Mesenchymal stem cell (in vitro differentiated cells and primary cell): ENCODE data around the gene UBR3.
A peak's percentile ranks its signal among the peaks of the same experiment; 100 is the strongest.

Experiments
- DNase-seq: peaks from one replicate; pipeline ENCODE4 v3.0.0-alpha.2; 2013
- H2AFZ ChIP-seq: one replicate; pipeline ENCODE4 v1.6.1; 2013; ENCODE audit warnings: low read depth, mild to moderate bottlenecking, control low read depth, inconsistent platforms, low read length, moderate library complexity
- H2AK5ac ChIP-seq: 2 replicates; pipeline ENCODE4 v1.6.1; 2013; ENCODE audit warnings: low read length, moderate library complexity, mild to moderate bottlenecking, inconsistent platforms; ENCODE audit not compliant: severe bottlenecking
- H2BK120ac ChIP-seq: one replicate; pipeline ENCODE4 v1.6.1; 2013; ENCODE audit warnings: low read depth, mild to moderate bottlenecking, inconsistent platforms, low read length, moderate library complexity
- H2BK12ac ChIP-seq, 2 experiments: one replicate each; pipeline ENCODE4 v1.6.1; 2013; ENCODE audit warnings: inconsistent platforms in 2 of 2, low read length in 2 of 2, mild to moderate bottlenecking in 2 of 2, moderate library complexity in 2 of 2, control low read depth in 1 of 2
- H2BK15ac ChIP-seq: one replicate; pipeline ENCODE4 v1.6.1; 2013; ENCODE audit warnings: mild to moderate bottlenecking, low read depth, inconsistent platforms; ENCODE audit not compliant: poor library complexity, severe bottlenecking
- H2BK5ac ChIP-seq: 2 replicates; pipeline ENCODE4 v1.6.1; 2013; ENCODE audit warnings: low read depth, mild to moderate bottlenecking, low read length, control low read depth, inconsistent platforms; ENCODE audit not compliant: poor library complexity, severe bottlenecking
- H3K14ac ChIP-seq, 2 experiments: one replicate each; pipeline ENCODE4 v1.6.1; 2013; ENCODE audit warnings: inconsistent platforms in 2 of 2, low read length in 2 of 2, control low read depth in 1 of 2, mild to moderate bottlenecking in 1 of 2, moderate library complexity in 1 of 2
- H3K18ac ChIP-seq, 2 experiments: one replicate each; pipeline ENCODE4 v1.6.1; 2013; ENCODE audit warnings: inconsistent platforms in 2 of 2, low read length in 2 of 2, control low read depth in 1 of 2, low read depth in 1 of 2, mild to moderate bottlenecking in 1 of 2
- H3K23ac ChIP-seq, 2 experiments: one replicate each; pipeline ENCODE4 v1.6.1; 2013; ENCODE audit warnings: inconsistent platforms in 2 of 2, low read length in 2 of 2, mild to moderate bottlenecking in 2 of 2, moderate library complexity in 2 of 2, control low read depth in 1 of 2
- H3K27ac ChIP-seq: 2 replicates; pipeline ENCODE4 v1.5.1; 2013; ENCODE audit warnings: mild to moderate bottlenecking, moderate library complexity, low read length, control low read depth, inconsistent platforms; ENCODE audit not compliant: poor library complexity, severe bottlenecking
- H3K27me3 ChIP-seq, 2 experiments: 2 replicates each; pipeline versions ENCODE4 v1.6.1 to v1.7.0; 2013; ENCODE audit warnings: low read length in 2 of 2, mild to moderate bottlenecking in 2 of 2, moderate library complexity in 2 of 2, control low read depth in 1 of 2, inconsistent platforms in 1 of 2; ENCODE audit not compliant: control insufficient read depth in 1 of 2, insufficient read depth in 1 of 2
- H3K36me3 ChIP-seq, 2 experiments: 2 replicates each; pipeline versions ENCODE4 v1.6.1 to v1.7.0; 2013; ENCODE audit warnings: low read length in 2 of 2, control low read depth in 1 of 2, inconsistent platforms in 1 of 2, low read depth in 1 of 2, mild to moderate bottlenecking in 1 of 2; ENCODE audit not compliant: insufficient read depth in 2 of 2, control insufficient read depth in 1 of 2
- H3K4ac ChIP-seq, 2 experiments: one replicate each; pipeline ENCODE4 v1.6.1; 2013; ENCODE audit warnings: inconsistent platforms in 2 of 2, low read length in 2 of 2, mild to moderate bottlenecking in 2 of 2, moderate library complexity in 2 of 2, control low read depth in 1 of 2, low read depth in 1 of 2
- H3K4me1 ChIP-seq: 2 replicates; pipeline ENCODE4 v1.6.1; 2013; ENCODE audit warnings: low read depth, low read length, control low read depth; ENCODE audit not compliant: control insufficient read depth, insufficient read depth
- H3K4me2 ChIP-seq: 2 replicates; pipeline ENCODE4 v1.6.1; 2013; ENCODE audit warnings: low read length, mild to moderate bottlenecking, inconsistent platforms; ENCODE audit not compliant: poor library complexity, severe bottlenecking
- H3K4me3 ChIP-seq, 2 experiments: 2 replicates each; pipeline versions ENCODE4 v1.5.1 to v1.7.0; 2013; ENCODE audit warnings: low read length in 2 of 2, mild to moderate bottlenecking in 2 of 2, control low read depth in 1 of 2, low read depth in 1 of 2; ENCODE audit not compliant: insufficient read depth in 1 of 2
- H3K79me1 ChIP-seq: replicated peaks from 2 replicates; pipeline ENCODE4 v1.6.1; 2013; ENCODE audit warnings: mild to moderate bottlenecking, control low read depth, low read length, inconsistent platforms; ENCODE audit not compliant: poor library complexity, severe bottlenecking
- H3K9ac ChIP-seq: 2 replicates; pipeline ENCODE4 v1.7.0; 2013; ENCODE audit warnings: mild to moderate bottlenecking, low read length, moderate library complexity
- H3K9me3 ChIP-seq: 2 replicates; pipeline ENCODE4 v1.7.0; 2013; ENCODE audit warnings: mild to moderate bottlenecking, low read length; ENCODE audit not compliant: control insufficient read depth
- H4K8ac ChIP-seq: one replicate; pipeline ENCODE4 v1.6.1; 2013; ENCODE audit warnings: inconsistent platforms, mild to moderate bottlenecking, low read length, moderate library complexity
- H4K91ac ChIP-seq: one replicate; pipeline ENCODE4 v1.6.1; 2013; ENCODE audit warnings: mild to moderate bottlenecking, low read length, inconsistent platforms
- WGBS: methylation state at CpG from one replicate; pipeline ENCODE4 v1.1.7; 2013; ENCODE audit warnings: mixed read lengths; 5-methylcytosine and 5-hydroxymethylcytosine counted together

Gene UBR3

DNA sequence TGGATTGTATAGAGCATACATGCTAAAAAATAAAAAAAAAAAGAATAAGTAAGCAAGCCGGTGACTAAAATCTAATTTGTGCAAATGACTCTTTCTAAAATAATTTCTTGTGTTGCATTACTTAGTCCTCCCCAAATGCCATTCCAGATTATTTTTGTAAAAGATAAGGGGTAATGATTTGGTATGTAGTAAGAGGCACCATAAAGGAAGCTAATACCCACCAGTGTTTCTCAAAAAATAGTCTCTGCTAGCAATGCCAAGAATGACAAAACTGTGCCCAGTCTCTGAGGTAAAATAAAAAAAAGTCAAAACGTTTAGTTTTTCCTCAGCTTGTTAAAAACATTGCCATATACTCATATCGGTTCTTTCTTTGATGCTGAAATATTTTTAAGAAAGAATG, 5.2 kb upstream of the UBR3 start:
- H3K4me2 ChIP-seq = no peak overlapping the region
- peaks cover 8% of the 10 kb centered on the region for H3K4me1 ChIP-seq
- H2AFZ ChIP-seq = no peak overlapping the region
- H2BK120ac ChIP-seq = no peak overlapping the region
- H3K14ac ChIP-seq = no peak overlapping the region
- H3K23ac ChIP-seq = no peak overlapping the region
- no peak overlapping the region for H3K4ac ChIP-seq
- no peak overlapping the region for H4K91ac ChIP-seq
- no peak overlapping the region for H4K8ac ChIP-seq
- H3K4me3 ChIP-seq = no peak overlapping the region
- H3K18ac ChIP-seq = no peak overlapping the region
- H2AK5ac ChIP-seq = no peak overlapping the region
- H3K9ac ChIP-seq = peak overlapping the region; percentile 10
- H3K79me1 ChIP-seq = peaks cover 14% of the 10 kb centered on the region
- no peak for DNase-seq
- H2BK12ac ChIP-seq = no peak overlapping the region
- H2BK5ac ChIP-seq = no peak overlapping the region
- H3K27ac ChIP-seq = no peak overlapping the region
- no CpG with 5 or more reads among the region's 3 CpGs for WGBS
- H3K36me3 ChIP-seq = peaks cover 6 to 51% of the 10 kb centered on the region in 2 experiments
- H3K9me3 ChIP-seq = no peaks in the 10 kb centered on the region
- no peak overlapping the region for H2BK15ac ChIP-seq
- H3K27me3 ChIP-seq = no peaks in the 10 kb centered on the region

DNA sequence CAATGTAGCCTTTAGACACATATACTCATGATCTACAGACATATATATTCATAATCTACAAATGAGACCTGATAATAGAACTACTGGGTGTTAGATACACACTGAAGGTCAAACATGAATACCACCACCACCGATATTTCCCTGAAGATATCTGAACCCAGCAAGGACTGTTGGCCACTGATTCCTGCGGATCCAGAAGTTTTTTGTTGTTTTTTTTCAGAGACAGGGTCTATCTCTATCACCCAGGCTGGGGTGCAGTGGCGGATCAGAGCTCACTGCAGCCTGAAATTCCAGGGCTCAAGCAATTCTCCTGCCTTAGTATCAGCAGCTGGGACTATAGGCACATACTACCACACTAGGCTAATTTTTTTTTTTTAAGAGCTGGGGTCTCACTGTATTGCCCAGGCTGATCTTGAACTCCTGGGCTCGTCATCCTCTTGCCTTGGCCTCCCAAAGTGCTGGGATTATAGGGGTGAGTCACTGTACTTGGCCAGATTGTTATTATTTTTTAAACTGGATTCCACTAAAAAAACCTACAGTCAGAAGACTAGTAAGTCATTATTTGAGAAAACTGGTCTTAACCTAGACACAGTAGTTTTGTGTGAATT, 4.4 kb upstream of the UBR3 start:
- peak overlapping the region in 1 of 2 experiments; percentile 84 for H3K4me3 ChIP-seq
- peak overlapping the region; percentile 87 for H3K9ac ChIP-seq
- H2AFZ ChIP-seq = no peak overlapping the region
- H4K8ac ChIP-seq = no peak overlapping the region
- H2AK5ac ChIP-seq = no peak overlapping the region
- H3K36me3 ChIP-seq = peaks cover 4 to 45% of the 10 kb centered on the region in 2 experiments
- peak overlapping the region; percentile 61 for H2BK120ac ChIP-seq
- no peaks in the 10 kb centered on the region for H3K9me3 ChIP-seq
- H3K4me1 ChIP-seq = peaks cover 8% of the 10 kb centered on the region
- no peak overlapping the region for H3K4me2 ChIP-seq
- H3K14ac ChIP-seq = no peak overlapping the region
- H3K27me3 ChIP-seq = no peaks in the 10 kb centered on the region
- no peak overlapping the region for H3K18ac ChIP-seq
- no peak overlapping the region for H2BK5ac ChIP-seq
- H3K4ac ChIP-seq = no peak overlapping the region
- H2BK12ac ChIP-seq = no peak overlapping the region
- H3K79me1 ChIP-seq = peaks cover 12% of the 10 kb centered on the region
- H2BK15ac ChIP-seq = no peak overlapping the region
- H4K91ac ChIP-seq = no peak overlapping the region
- H3K23ac ChIP-seq = no peak overlapping the region
- H3K27ac ChIP-seq = no peak overlapping the region
- DNase-seq = no peak
- WGBS = 94% methylated on average over 3 of the region's 4 CpGs

GRCh38 chr2:169823996-169824372, 3.3 kb upstream of the UBR3 start:
- Histone ChIP-seq H3K4ac (peak overlapping the region in 1 of 2 experiments; percentile 58), H3K79me1 (peaks cover 9% of the 10 kb centered on the region), H2AFZ (no peak overlapping the region), H3K4me1 (peaks cover 8% of the 10 kb centered on the region), H3K36me3 (peaks cover 3 to 34% of the 10 kb centered on the region in 2 experiments), H2AK5ac (no peak overlapping the region), H3K4me3 (peak overlapping the region; percentile 80 to 84), H3K18ac (no peak overlapping the region), H3K4me2 (peak overlapping the region; percentile 92), H2BK12ac (no peak overlapping the region), H3K27ac (peak overlapping the region; percentile 77), H3K27me3 (no peaks in the 10 kb centered on the region), H2BK120ac (no peak overlapping the region), H3K9me3 (no peaks in the 10 kb centered on the region), H2BK5ac (no peak overlapping the region), H4K8ac (peak overlapping the region; percentile 60), H3K23ac (no peak overlapping the region), H4K91ac (no peak overlapping the region), H3K14ac (no peak overlapping the region), H3K9ac (peak overlapping the region; percentile 87), H2BK15ac (no peak overlapping the region)
- 43% methylated on average over 4 of the region's 4 CpGs for WGBS
- no peak for DNase-seq

DNA sequence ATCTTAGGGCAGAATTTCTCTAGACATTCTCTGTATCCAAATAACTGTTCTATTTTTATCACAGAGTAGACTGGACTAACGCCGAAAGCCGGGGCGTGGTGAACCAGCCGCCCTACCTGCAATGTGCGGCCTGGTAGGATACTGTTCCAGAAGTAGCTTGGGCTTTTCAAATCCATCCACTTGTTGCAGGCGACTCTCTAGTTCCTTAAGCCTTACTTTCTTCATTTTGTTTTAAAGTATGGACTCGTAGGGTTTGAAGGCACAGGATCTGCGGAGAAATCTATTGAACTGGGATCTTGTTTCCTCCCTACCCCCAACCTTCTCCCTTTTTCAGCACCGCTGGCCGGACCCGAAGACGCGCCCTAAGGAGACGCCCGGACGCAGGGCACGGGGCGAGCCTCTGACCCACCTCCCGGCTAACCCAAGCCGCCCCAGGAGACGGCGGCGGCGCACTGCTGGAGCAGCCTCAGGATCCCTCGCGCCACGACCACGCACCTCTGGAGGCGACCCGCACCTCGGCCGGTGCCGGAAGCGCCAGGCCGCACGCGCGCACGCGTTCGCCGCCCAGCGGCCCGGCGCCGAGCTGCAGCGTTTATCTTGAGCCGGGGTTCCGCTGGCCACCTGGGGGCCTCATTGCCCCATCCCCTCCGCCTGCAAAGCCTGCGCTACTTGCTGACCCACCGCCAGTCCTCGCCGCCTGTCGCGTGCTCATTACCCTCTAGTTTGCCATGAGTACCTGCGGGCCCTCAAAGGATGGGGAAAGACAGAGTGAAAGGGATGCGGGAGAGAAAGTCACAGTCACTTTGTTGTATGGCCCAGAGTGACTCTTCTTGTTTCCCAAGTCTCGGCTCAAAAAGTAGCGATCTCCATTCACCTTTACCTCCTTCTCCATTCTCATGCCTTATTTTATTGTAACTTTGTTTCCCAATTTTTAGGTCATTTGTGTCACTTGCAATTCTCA, 2.6 kb upstream of the UBR3 start, which contains the start of gene METTL5:
TSS of gene METTL5 (minus strand) at position 533 of the 961 bp plus-strand sequence. CDS start at position 225, 308 bp downstream.
- H3K23ac ChIP-seq = peak within 1 kb of the TSS in 1 of 2 experiments; percentile 37
- peak within 1 kb of the TSS; percentile 80 to 84 for H3K4me3 ChIP-seq
- H3K18ac ChIP-seq = peak within 1 kb of the TSS; percentile 69 to 96
- 3% methylated on average over 53 of the region's 61 CpGs for WGBS
- H3K36me3 ChIP-seq = peaks cover 3 to 30% of the 10 kb centered on the region in 2 experiments
- peak within 1 kb of the TSS; percentile 57 to 94 for H3K4ac ChIP-seq
- peak within 1 kb of the TSS; percentile 77 for H3K27ac ChIP-seq
- peak within 1 kb of the TSS; percentile 87 for H3K9ac ChIP-seq
- no peak within 1 kb of the TSS for H2BK120ac ChIP-seq
- peak within 1 kb of the TSS; percentile 73 for H2BK15ac ChIP-seq
- H3K14ac ChIP-seq = peak within 1 kb of the TSS; percentile 38 to 87
- no peak within 1 kb of the TSS for H2BK5ac ChIP-seq
- peak within 1 kb of the TSS in 1 of 2 experiments; percentile 42 for H2BK12ac ChIP-seq
- H2AFZ ChIP-seq = peak within 1 kb of the TSS; percentile 88
- H4K91ac ChIP-seq = peak within 1 kb of the TSS; percentile 95
- H3K27me3 ChIP-seq = no peaks in the 10 kb centered on the region
- H3K79me1 ChIP-seq = peaks cover 9% of the 10 kb centered on the region
- no peaks in the 10 kb centered on the region for H3K9me3 ChIP-seq
- H2AK5ac ChIP-seq = no peak within 1 kb of the TSS
- peak within 1 kb of the TSS; percentile 81 for H4K8ac ChIP-seq
- peaks cover 8% of the 10 kb centered on the region for H3K4me1 ChIP-seq
- DNase-seq = peak; percentile 80
- peak within 1 kb of the TSS; percentile 92 for H3K4me2 ChIP-seq
